T-helper 22 cell (primary cell): ENCODE measurements around the gene INSYN1.
"Not testable (repeated sequence)": the region's sequence is repeated elsewhere in the genome, so short reads cannot be mapped to it uniquely, and the experiment has no call there.

Source experiments
- DNase-seq: peaks from one replicate; pipeline ENCODE4 v3.0.0-alpha.2; 2020; ENCODE audit warnings: low read depth

Gene INSYN1, protein sequence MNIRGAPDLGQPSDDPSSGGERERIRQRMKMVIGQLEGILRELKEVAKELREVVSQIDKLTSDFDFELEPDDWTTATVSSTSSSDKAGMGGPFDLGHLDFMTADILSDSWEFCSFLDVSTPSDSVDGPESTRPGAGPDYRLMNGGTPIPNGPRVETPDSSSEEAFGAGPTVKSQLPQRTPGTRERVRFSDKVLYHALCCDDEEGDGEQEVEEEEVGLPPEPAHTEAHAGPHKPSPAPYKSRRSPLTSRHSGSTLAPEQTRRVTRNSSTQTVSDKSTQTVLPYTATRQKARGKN

GRCh38 chr15:73753250-73754130 is at the start of gene INSYN1:
INSYN1 (minus strand) TSS chr15:73753351; CDS start chr15:73751130, 2,221 bp downstream.
- no peak for DNase-seq

DNA sequence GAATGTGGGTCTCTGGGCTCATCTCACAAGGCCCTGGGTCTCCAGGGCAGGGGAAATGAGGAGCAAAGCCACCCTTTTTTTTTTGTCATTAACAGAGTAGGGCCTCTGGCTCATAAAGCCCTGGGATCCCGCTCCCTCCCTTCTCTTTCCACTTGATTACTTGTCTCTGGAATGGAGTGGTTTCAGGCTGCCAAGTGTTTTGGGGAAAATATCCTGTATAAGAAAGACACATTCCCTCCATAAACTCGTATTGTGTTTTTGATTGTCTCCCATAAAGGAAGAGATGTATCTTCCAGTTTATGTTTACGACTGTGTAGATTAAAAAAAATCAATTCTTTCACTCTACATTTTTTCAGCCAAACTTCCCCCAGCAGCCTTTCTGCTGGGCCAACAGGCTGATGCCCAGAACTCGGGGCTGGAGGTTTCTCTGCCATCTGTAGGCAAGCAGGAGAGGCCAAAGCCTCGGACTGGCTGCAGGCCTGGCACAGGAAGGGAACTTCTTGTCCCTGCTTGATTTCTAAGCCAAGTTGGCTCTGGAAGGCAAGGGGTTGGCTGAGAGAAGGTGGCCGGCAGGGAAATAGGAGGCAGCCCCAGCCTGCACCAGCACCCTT is 49.4 kb upstream of the INSYN1 start:
- DNase-seq, result no peak

DNA sequence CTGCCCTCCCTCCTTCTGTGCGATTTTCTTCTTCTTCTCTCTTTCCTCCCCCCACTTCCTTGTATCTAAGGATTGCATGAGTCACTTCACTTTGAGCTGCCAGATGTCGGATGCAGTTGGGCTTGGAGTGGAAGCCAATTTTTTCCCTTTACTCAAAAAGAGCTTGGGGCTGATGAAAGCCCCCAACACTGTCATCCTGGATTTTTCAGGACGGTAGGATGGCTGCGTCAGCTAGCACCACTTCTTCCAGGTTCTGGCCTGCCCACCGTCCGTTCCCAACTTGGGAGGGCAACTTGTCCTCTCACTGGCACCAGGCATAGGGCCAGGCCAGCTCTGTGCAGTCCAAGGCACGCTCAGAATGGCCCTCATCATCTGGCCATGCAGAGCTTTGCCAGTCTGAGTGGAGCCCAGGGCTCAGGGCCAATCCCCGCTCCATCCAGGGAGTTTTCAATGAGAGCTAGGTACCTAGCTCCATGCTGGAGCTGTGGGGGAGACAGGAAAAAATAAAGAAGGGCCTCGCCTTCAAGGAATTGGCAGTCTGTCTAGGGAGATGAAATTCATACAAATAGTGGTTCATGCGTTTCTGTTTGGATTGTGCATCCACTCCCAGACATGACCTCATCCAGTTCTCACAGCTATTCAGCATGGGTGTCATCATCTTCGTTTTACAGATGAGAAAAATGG is 47.7 kb upstream of the INSYN1 start:
- DNase-seq, result no peak

DNA sequence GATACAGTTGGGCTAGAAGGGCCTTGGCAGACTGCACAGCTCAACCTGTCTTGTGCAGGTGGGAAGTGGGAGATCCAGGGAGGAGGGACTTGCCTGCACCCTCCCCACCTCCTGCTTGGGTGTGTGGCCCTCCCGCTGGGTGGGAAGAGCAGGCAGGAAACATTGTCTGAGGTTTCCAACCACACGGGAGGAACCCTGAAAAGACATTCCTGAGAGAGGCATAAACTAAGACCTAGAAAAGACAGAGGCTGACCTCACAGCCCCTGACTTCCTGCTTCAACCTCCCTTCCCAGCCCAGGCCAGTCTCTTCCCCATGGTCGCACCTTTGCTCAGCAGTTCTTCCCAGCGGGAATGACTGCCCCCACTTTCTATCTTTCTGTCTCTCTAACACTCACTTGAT is 46.3 kb upstream of the INSYN1 start:
- no peak for DNase-seq

DNA sequence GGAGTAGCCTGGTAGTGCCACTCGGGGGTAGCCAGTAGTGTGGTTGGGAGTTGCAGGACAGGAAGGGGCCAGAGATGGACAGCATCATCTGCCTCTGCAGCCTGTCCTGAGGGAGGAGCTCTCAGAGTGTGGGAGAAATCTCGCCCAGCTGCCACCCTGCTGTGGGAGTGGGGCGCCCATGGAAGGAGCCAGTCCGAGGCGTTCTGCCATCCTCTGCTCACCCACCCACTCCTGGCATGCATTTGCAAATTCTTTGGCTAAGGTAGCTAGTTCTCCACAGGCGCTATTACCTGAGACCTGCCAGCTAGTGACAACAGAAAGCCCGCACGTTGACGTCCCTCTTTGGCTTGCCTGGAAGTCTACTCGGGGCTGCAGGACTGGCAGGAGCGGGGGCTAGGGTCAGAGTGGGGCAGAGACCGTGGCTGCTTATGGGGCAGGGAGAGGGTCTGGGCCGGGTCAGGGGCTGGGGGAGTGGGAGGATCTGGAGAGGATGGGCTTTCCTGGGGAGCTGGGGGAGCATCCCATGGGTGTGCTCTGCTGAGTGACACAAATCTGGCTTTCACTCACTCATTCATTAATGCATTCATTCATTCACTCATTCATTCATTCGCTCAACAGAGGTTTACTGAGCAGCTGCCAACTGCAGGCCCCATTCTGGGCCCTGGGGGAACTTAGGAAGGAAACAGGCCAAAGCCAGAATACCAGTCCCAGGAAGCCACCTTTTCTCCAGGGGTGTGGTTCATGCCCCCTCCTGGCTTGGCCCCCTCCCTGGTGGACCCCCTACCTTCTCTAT is 44.4 kb upstream of the INSYN1 start:
- DNase-seq, result no peak

DNA sequence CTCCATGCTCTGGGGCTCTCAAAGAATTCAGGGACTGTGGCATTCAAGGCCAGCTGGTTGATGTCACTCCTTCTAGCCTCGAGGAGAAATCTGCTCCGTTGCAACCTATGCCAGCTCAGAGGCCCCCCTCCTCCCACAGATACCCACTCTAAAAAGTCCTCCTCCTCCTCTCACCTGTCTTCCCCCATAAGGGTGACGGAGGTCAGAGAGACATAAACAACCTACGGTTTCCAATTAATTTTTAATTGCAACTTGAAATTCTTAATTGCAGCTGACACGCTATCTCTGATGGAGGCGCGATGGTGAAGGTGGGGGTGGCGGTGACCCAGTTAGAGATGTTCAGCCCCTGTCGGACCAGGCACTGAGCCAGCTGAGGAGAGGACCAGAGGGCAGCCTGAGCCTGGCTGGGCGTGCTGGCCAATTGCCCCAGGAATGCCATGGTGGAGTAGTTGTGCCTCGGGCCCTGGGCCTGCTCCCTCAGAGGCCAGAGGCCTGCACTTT is 43.2 kb upstream of the INSYN1 start:
- no peak for DNase-seq

- DNase-seq, result no peak
Observed at GRCh38 chr15:73794443-73795133, 41.4 kb upstream of the INSYN1 start.

DNA sequence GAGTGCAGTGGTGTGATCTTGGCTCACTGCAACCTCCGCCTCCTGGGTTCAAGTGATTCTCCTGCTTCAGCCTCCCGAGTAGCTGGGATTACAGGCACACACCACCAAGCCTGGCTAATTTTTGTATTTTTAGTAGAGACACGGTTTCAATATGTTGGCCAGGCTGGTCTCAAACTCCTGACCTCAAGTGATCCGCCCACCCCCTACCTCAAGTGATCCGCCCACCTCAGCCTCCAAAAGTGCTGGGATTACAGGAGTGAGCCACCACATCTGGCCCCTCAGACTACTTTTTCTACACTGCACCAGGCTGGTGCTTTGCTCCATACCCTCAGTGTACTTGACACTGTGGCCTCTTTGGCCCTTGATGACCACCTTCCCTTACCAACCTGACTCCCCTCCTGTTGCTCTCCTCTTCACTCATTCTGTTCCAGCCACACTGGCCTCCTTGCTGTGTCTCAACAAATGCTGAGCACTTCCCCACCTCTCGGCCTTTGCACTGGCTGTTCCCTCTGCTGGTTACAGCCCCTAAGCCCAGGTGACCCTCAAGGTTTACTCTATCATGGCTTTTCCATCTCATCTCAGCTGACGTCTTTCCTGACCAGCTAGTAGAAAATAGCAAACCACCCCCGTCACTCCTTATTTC is 39.9 kb upstream of the INSYN1 start:
- DNase-seq, result not testable (repeated sequence)

DNA sequence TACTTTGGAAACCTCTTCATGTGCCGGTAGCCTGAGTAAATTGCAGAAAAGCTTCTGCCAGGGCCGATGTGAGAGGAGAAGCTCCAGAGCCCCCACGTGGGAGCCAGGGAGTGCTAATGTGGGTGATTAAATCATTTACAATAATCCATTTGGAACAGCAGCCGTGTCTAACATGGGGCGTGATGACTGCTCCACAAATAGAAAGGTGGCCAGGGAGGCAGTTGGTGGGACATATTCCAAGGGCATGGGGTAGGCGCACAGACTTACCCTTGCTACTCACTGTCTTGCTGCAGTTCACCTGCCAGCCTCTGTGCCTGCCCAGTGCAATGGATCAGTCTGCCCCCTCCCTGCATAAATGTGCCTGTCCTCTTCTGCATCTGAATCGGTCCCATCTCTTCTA is 39.3 kb upstream of the INSYN1 start:
- no peak for DNase-seq

GRCh38 chr15:73789521-73790240 is 36.5 kb upstream of the INSYN1 start:
- DNase-seq, result no peak

DNA sequence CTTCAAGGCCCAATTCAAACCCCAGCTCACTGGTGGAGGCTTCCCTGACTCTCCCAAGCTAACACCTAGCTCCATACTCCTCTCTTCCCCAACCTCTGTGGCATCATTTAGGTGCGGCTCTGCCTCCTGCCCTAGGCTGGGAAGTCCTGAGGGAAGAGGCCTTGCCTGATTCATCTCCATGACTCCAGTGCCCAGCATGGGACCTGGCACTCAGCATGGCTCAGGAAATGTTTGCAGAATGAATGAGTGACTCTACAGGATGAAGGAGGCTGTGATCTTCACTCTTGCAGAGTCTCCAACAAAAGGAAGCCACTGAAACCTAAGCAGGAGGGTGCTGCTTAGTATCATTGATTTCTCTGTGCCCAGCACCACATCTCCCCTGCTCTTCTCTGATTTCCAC is 34.5 kb upstream of the INSYN1 start:
- DNase-seq, result no peak

DNA sequence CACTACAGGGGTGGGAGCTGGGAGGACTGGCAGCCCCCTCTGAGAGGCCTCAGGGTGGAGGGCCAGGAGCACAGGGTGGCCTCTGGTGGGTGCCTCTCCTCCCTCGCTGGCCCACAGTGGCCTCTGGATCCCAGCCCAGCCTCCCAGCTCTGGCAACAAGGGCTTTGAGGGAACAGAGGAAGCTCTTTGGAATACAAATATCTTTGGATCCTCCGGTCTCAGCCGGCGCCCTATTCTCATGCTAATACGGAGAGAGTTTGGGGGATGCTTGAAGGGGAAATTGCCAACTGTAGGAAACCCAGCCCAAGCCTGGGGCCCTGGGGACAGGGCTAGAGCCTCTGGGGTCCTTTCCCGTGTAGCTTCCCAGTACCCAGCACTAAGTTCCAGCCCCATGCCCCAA is 33.4 kb upstream of the INSYN1 start:
- no peak for DNase-seq

DNA sequence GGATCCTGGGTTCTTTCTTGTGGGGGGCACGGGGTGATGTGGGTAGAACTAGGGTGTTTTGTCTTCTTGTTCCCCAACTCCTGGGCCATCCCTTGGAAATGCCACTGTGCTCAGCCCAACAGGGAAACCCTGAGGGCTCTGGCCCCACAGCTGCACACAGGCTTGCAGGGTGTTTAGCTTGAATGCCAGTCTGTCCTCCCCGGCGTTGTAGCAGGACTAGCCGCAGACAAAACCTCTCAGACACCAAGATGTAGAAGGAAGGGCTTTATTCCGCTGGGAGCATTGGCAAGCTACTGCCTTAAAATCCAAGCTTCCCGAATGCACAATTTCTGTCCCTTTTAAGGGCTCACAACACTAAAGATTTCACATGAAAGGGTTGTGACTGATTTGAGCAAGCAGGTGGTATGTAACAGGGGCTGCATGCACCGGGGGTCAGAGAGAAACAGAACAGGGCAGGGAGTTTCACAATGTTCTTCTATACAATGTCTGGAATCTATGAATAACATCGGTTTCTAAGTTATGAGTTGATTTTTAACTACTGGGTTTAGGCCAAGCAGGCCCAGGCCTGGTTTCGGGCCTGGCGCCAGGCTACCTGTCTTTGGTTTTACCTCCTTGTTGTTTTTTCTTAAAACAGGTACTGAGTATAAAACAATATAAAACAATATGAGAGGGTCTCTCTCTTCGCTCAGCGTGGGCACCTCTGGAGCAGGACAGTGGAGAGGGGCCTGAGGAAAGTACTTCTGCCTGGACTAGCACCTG is 32.3 kb upstream of the INSYN1 start:
- not testable (repeated sequence) for DNase-seq

- DNase-seq, result no peak
Observed at GRCh38 chr15:73784291-73784690, 31.1 kb upstream of the INSYN1 start.

DNA sequence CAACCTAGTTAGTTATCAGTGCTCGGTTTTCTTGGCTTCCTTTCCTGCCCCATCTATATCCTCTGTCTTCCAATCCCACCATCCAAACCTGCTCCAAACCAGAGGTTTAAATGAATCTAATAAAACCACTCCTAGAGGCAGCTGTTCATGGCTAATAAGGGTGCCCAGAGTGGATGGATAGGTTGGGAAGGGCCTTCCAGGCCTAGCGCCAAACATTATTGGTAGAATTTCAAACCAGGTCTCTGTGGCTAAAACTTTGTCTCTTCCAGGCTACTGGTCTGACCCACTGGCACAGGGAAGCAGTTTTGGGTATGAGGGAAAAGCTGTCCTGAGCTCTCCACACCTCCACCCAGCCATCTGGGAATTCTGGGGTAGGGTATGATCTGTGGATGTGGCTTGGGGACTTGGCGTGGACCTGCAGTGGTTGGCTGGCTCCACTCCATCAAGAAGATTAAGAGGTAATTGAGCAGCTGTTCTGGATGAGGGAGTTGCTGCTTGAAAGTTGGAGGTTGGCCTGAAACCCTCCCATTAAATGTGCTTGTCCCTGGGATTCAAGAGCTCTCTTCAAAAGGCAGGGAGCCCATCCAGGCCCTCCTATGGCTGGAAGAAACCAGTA is 29.3 kb upstream of the INSYN1 start:
- DNase-seq, result no peak

GRCh38 chr15:73781038-73781925 is 28.1 kb upstream of the INSYN1 start:
- no peak for DNase-seq

DNA sequence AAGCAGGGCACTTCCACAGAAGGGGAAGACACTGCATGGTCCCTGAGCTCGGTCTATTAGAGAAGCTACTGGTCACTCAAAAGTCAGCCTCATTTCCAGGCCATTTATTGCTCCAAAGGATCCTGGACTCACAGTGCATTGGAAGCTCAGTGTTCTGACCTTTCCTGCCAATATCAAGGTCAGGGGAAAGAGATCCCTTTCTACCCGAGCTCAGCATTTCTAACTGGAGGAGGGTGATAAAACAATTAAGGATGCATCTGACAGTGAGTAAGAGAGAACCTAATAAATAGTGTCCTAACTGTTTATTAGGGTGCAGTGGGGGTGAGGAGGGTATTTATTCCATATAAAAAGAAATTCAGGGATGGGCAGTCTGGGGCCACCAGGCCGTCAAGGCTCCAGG is 26.8 kb upstream of the INSYN1 start:
- no peak for DNase-seq
